Erythroblast (primary cell): ENCODE measurements around the gene ATF6.

Experiments
- GATA1 ChIP-seq: IDR thresholded peaks from 2 replicates; pipeline ENCODE4 v1.6.1; 2011; ENCODE audit warnings: low read depth, mild to moderate bottlenecking, control low read depth, low read length, moderate library complexity
- POLR2A ChIP-seq: IDR thresholded peaks from 2 replicates; pipeline ENCODE4 v1.6.1; 2011; ENCODE audit warnings: mild to moderate bottlenecking, low read length

- no peak for TF ChIP-seq POLR2A
- no peak for TF ChIP-seq GATA1
Measured at GRCh38 chr1:161985301-161985822, 219.2 kb downstream of the ATF6 start.
